GM19328 (cell line): ENCODE measurements around the gene DHX38.

ENCODE experiments used
- ATAC-seq: cut with Tn5 transposase; IDR thresholded peaks from one replicate; pipeline ENCODE4 v1.9.1; 2021; ENCODE audit warnings: mild to moderate bottlenecking, moderate library complexity; ENCODE audit not compliant: unreplicated experiment

Gene DHX38

GRCh38 chr16:72083778-72084404 is 9.8 kb upstream of the DHX38 start:
- ATAC-seq, result no peak

GRCh38 chr16:72084445-72084844 is 9.2 kb upstream of the DHX38 start:
- ATAC-seq, result no peak

GRCh38 chr16:72085002-72085401 is 8.6 kb upstream of the DHX38 start:
- ATAC-seq, result no peak

- ATAC-seq, result no peak
These were observed 2.4 kb upstream of the DHX38 start for GRCh38 chr16:72091217-72091616.

GRCh38 chr16:72092832-72093447 is 707 bp upstream of the DHX38 start:
- ATAC-seq, result no peak

- no peak for ATAC-seq
These were observed 591 bp downstream of the DHX38 start for GRCh38 chr16:72094266-72094610.

GRCh38 chr16:72098936-72099335 is 5.3 kb downstream of the DHX38 start:
- ATAC-seq, result no peak

GRCh38 chr16:72099377-72099818 is 5.8 kb downstream of the DHX38 start:
- ATAC-seq, result no peak

- ATAC-seq, result no peak
These were observed 7.5 kb downstream of the DHX38 start for GRCh38 chr16:72101195-72101594.

GRCh38 chr16:72104905-72105304 is 11.3 kb downstream of the DHX38 start:
- no peak for ATAC-seq

GRCh38 chr16:72105978-72106377 is 12.3 kb downstream of the DHX38 start:
- ATAC-seq, result no peak

GRCh38 chr16:72107371-72107770 is 13.7 kb downstream of the DHX38 start:
- ATAC-seq, result no peak

GRCh38 chr16:72108353-72109102 is 14.9 kb downstream of the DHX38 start:
- no peak for ATAC-seq

GRCh38 chr16:72109300-72109699 is 15.7 kb downstream of the DHX38 start:
- ATAC-seq, result no peak

- ATAC-seq, result no peak
These were observed 16.4 kb downstream of the DHX38 start for GRCh38 chr16:72109966-72110530.

- ATAC-seq, result no peak
These were observed 17.3 kb downstream of the DHX38 start for GRCh38 chr16:72110662-72111615.

- ATAC-seq, result no peak
These were observed 18.2 kb downstream of the DHX38 start for GRCh38 chr16:72111657-72112451.

- ATAC-seq, result no peak
These were observed 18.8 kb downstream of the DHX38 start for GRCh38 chr16:72112452-72112792.

GRCh38 chr16:72112906-72113615 is 19.4 kb downstream of the DHX38 start:
- ATAC-seq, result no peak

GRCh38 chr16:72113616-72113945 is 19.9 kb downstream of the DHX38 start:
- ATAC-seq, result no peak
